ENCODE results near the gene RSPO4.

Gene RSPO4

GRCh38 chr20:1029980-1030379, 27.9 kb upstream of the RSPO4 start:
- TF ChIP-seq NFIC (IDR thresholded peaks at IDR 0.05) (no peak), MAX (IDR thresholded peaks at IDR 0.05) (no peak), ZBTB7A (IDR thresholded peaks at IDR 0.05; ENCODE audit: low read depth) (no peak), RAD21 (IDR thresholded peaks at IDR 0.05; ENCODE audit: low read depth) (no peak), EP300 (IDR thresholded peaks at IDR 0.05; ENCODE audit: borderline replicate concordance) (no peak), EGR1 (IDR thresholded peaks at IDR 0.05) (no peak), REST (IDR thresholded peaks at IDR 0.05; ENCODE audit: low read depth) (no peak), TCF12 (IDR thresholded peaks at IDR 0.05; ENCODE audit: low read depth) (no peak), TEAD4 (IDR thresholded peaks at IDR 0.05) (no peak), TAF1 (IDR thresholded peaks at IDR 0.05; ENCODE audit: low read depth) (no peak), CEBPB (IDR thresholded peaks at IDR 0.05) (no peak), YY1 (IDR thresholded peaks at IDR 0.05; ENCODE audit: low read depth) (no peak), USF1 (IDR thresholded peaks at IDR 0.05) (no peak), CREB1 (IDR thresholded peaks at IDR 0.05; ENCODE audit: low read depth) (no peak)

GRCh38 chr20:1022871-1023270, 20.8 kb upstream of the RSPO4 start:
- TF ChIP-seq REST (IDR thresholded peaks at IDR 0.05; ENCODE audit: low read depth), result no peak
- no peak for TF ChIP-seq TAF1 (IDR thresholded peaks at IDR 0.05; ENCODE audit: low read depth)
- TF ChIP-seq EGR1 (IDR thresholded peaks at IDR 0.05), result no peak
- no peak for TF ChIP-seq ZBTB7A (IDR thresholded peaks at IDR 0.05; ENCODE audit: low read depth)
- TF ChIP-seq TCF12 (IDR thresholded peaks at IDR 0.05; ENCODE audit: low read depth), result no peak
- no peak for TF ChIP-seq CEBPB (IDR thresholded peaks at IDR 0.05)
- no peak for TF ChIP-seq EP300 (IDR thresholded peaks at IDR 0.05; ENCODE audit: borderline replicate concordance)
- TF ChIP-seq MAX (IDR thresholded peaks at IDR 0.05), result no peak
- TF ChIP-seq NFIC (IDR thresholded peaks at IDR 0.05), result no peak
- no peak for TF ChIP-seq TEAD4 (IDR thresholded peaks at IDR 0.05)
- TF ChIP-seq CREB1 (IDR thresholded peaks at IDR 0.05; ENCODE audit: low read depth), result no peak
- TF ChIP-seq RAD21 (IDR thresholded peaks at IDR 0.05; ENCODE audit: low read depth), result no peak
- no peak for TF ChIP-seq USF1 (IDR thresholded peaks at IDR 0.05)
- TF ChIP-seq YY1 (IDR thresholded peaks at IDR 0.05; ENCODE audit: low read depth), result no peak
- TF ChIP-seq FOXM1 (IDR thresholded peaks at IDR 0.05; ENCODE audit: borderline replicate concordance, low read depth), result no peak

DNA sequence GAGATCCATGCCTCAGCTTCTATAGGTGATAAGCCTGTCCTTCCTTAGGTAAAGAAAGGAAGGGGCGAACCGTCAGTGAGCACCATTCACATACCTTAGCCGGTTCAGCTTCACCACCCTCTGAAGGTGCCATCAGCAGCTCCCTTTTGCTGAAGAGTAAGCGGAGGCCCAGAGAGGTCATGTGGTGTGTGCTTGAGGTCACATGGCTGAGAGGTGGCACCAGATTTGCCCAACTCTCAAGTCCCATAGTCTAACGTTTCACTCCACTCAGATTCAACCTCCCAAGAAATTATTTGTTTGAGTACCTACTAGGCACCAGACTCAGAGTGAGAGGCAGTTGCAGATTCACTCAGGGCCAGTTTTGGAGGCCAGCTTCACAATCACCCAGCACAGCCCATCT, 18.5 kb upstream of the RSPO4 start:
- TF ChIP-seq NFIC (IDR thresholded peaks at IDR 0.05) (no peak), EGR1 (IDR thresholded peaks at IDR 0.05) (no peak), ZBTB7A (IDR thresholded peaks at IDR 0.05; ENCODE audit: low read depth) (no peak), TAF1 (IDR thresholded peaks at IDR 0.05; ENCODE audit: low read depth) (no peak), REST (IDR thresholded peaks at IDR 0.05; ENCODE audit: low read depth) (no peak), RAD21 (IDR thresholded peaks at IDR 0.05; ENCODE audit: low read depth) (no peak), MAX (IDR thresholded peaks at IDR 0.05) (no peak), CREB1 (IDR thresholded peaks at IDR 0.05; ENCODE audit: low read depth) (no peak), USF1 (IDR thresholded peaks at IDR 0.05) (no peak), TCF12 (IDR thresholded peaks at IDR 0.05; ENCODE audit: low read depth) (no peak), CEBPB (IDR thresholded peaks at IDR 0.05) (no peak), EP300 (IDR thresholded peaks at IDR 0.05; ENCODE audit: borderline replicate concordance) (no peak), FOXM1 (IDR thresholded peaks at IDR 0.05; ENCODE audit: borderline replicate concordance, low read depth) (no peak)

- TF ChIP-seq CEBPB (IDR thresholded peaks at IDR 0.05) (no peak), EGR1 (IDR thresholded peaks at IDR 0.05) (no peak), ZBTB7A (IDR thresholded peaks at IDR 0.05; ENCODE audit: low read depth) (no peak), NFIC (IDR thresholded peaks at IDR 0.05) (no peak), EP300 (IDR thresholded peaks at IDR 0.05; ENCODE audit: borderline replicate concordance) (no peak), YY1 (IDR thresholded peaks at IDR 0.05; ENCODE audit: low read depth) (no peak), TEAD4 (IDR thresholded peaks at IDR 0.05) (no peak)
Observed at GRCh38 chr20:1019344-1019743, 17.2 kb upstream of the RSPO4 start.

All from Ishikawa (cell line).